Measurements from ENCODE around the gene A3GALT2.

Gene A3GALT2

GRCh38 chr1:33280091-33280661, 40.7 kb downstream of the A3GALT2 start:
- TF ChIP-seq CTCF (IDR thresholded peaks at IDR 0.05; ENCODE audit: low read length) (no peak), EZH2 (IDR thresholded peaks at IDR 0.05; ENCODE audit: borderline replicate concordance, low read length) (no peak)
- no peaks in the 10 kb centered on the region for H3F3A ChIP-seq (ENCODE audit: insufficient read depth, low read length)
- H3K79me2 ChIP-seq (ENCODE audit: insufficient read depth, low read length): no peaks in the 10 kb centered on the region
- no peaks in the 10 kb centered on the region for H4K20me1 ChIP-seq (ENCODE audit: insufficient read depth, low read length)
- no peak overlapping the region for H3K4me2 ChIP-seq (ENCODE audit: low read length)
- no peak overlapping the region for H2AFZ ChIP-seq (ENCODE audit: low read length)
- H3K9me2 ChIP-seq (ENCODE audit: low read depth, low read length): no peaks in the 10 kb centered on the region
- no peaks in the 10 kb centered on the region for H3K9me3 ChIP-seq (ENCODE audit: low read length)
- no peaks in the 10 kb centered on the region for H3K27me3 ChIP-seq (ENCODE audit: insufficient read depth, low read length)
- no peak overlapping the region for H3K4me3 ChIP-seq (ENCODE audit: low read depth, low read length, poor library complexity, severe bottlenecking)
- H3K27ac ChIP-seq (ENCODE audit: low read depth, low read length, poor library complexity, severe bottlenecking): no peak overlapping the region
- no peak overlapping the region for H3K9ac ChIP-seq (ENCODE audit: low read length)
- H3K36me3 ChIP-seq (ENCODE audit: insufficient read depth, low read length): no peaks in the 10 kb centered on the region
- H3K4me1 ChIP-seq (ENCODE audit: insufficient read depth, low read length, severe bottlenecking): no peaks in the 10 kb centered on the region

- Histone ChIP-seq H3K9me3 (ENCODE audit: low read length) (no peaks in the 10 kb centered on the region), H3K9ac (ENCODE audit: low read length) (no peak overlapping the region), H3K36me3 (ENCODE audit: insufficient read depth, low read length) (no peaks in the 10 kb centered on the region), H3F3A (ENCODE audit: insufficient read depth, low read length) (no peaks in the 10 kb centered on the region), H3K4me3 (ENCODE audit: low read depth, low read length, poor library complexity, severe bottlenecking) (no peak overlapping the region), H3K27ac (ENCODE audit: low read depth, low read length, poor library complexity, severe bottlenecking) (no peak overlapping the region), H4K20me1 (ENCODE audit: insufficient read depth, low read length) (no peaks in the 10 kb centered on the region), H3K27me3 (ENCODE audit: insufficient read depth, low read length) (no peaks in the 10 kb centered on the region), H2AFZ (ENCODE audit: low read length) (no peak overlapping the region), H3K79me2 (ENCODE audit: insufficient read depth, low read length) (no peaks in the 10 kb centered on the region), H3K4me1 (ENCODE audit: insufficient read depth, low read length, severe bottlenecking) (no peaks in the 10 kb centered on the region), H3K4me2 (ENCODE audit: low read length) (no peak overlapping the region), H3K9me2 (ENCODE audit: low read depth, low read length) (no peaks in the 10 kb centered on the region)
- TF ChIP-seq CTCF (IDR thresholded peaks at IDR 0.05; ENCODE audit: low read length): no peak
Measured at GRCh38 chr1:33277488-33278084, 43.3 kb downstream of the A3GALT2 start.

- Histone ChIP-seq H3K79me2 (ENCODE audit: insufficient read depth, low read length) (no peaks in the 10 kb centered on the region), H3K4me2 (ENCODE audit: low read length) (no peak overlapping the region), H3K4me3 (ENCODE audit: low read depth, low read length, poor library complexity, severe bottlenecking) (no peak overlapping the region), H3F3A (ENCODE audit: insufficient read depth, low read length) (no peaks in the 10 kb centered on the region), H3K9ac (ENCODE audit: low read length) (no peak overlapping the region), H3K4me1 (ENCODE audit: insufficient read depth, low read length, severe bottlenecking) (no peaks in the 10 kb centered on the region), H3K27ac (ENCODE audit: low read depth, low read length, poor library complexity, severe bottlenecking) (no peak overlapping the region), H3K27me3 (ENCODE audit: insufficient read depth, low read length) (no peaks in the 10 kb centered on the region), H3K36me3 (ENCODE audit: insufficient read depth, low read length) (no peaks in the 10 kb centered on the region), H3K9me2 (ENCODE audit: low read depth, low read length) (no peaks in the 10 kb centered on the region), H2AFZ (ENCODE audit: low read length) (no peak overlapping the region), H4K20me1 (ENCODE audit: insufficient read depth, low read length) (no peaks in the 10 kb centered on the region), H3K9me3 (ENCODE audit: low read length) (no peaks in the 10 kb centered on the region)
- no peak for TF ChIP-seq EZH2 (IDR thresholded peaks at IDR 0.05; ENCODE audit: borderline replicate concordance, low read length)
- TF ChIP-seq CTCF (IDR thresholded peaks at IDR 0.05; ENCODE audit: low read length): no peak
Measured at GRCh38 chr1:33276573-33277298, 44.2 kb downstream of the A3GALT2 start.

All from OCI-LY1 (cell line).